ENCODE data around the gene EHF.

The EHF gene

DNA sequence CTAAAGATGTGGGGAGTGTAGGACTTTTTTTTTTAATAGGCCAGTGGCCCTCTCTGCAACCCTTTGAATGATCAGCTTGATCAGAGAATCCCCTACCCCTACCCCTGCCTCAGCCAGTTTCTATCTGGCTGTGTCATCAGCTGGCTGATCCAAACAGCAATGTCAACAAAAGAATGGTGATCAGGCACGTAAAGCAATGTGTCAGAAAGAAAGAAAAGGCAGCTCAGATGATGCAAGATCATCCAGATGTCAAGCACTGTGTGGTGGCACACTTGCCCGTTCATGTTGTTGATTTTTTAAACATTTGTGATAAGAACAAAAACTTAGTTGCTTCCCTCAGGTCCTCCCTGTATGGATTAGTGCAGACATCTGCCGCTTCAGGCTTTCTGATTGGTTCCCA lies 26.3 kb upstream of the EHF start:
- H3K27ac Mint-ChIP-seq: no peak overlapping the region
- DNase-seq: no peak
- peaks cover 10% of the 10 kb centered on the region for H3K4me1 Mint-ChIP-seq (ENCODE audit: low read depth)
- H3K36me3 Mint-ChIP-seq (ENCODE audit: low read depth): no peaks in the 10 kb centered on the region
- no peak overlapping the region for H3K4me3 Mint-ChIP-seq
- no peaks in the 10 kb centered on the region for H3K9me3 Mint-ChIP-seq
- peaks cover 58% of the 10 kb centered on the region for H3K27me3 Mint-ChIP-seq

DNA sequence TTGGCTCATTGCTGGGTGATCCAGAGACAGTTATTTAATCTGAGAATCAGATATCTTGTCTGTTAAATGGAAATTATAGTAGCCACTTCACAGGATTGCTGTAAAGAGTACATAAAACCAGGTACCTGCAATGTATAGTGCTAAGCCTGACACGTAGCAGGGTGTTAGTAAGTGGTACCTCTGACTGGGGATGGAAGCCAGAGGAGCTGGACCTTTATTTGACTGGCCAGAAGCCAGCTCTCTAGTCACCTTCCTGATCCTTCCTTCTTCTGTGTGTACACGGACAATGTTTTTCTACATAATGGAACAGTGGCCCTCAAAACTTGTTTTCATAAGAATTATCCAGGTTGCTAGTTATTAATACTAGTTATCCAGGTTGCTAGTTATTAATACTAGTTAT lies 25.5 kb upstream of the EHF start:
- peaks cover 51% of the 10 kb centered on the region for H3K27me3 Mint-ChIP-seq
- H3K4me1 Mint-ChIP-seq (ENCODE audit: low read depth): peaks cover 18% of the 10 kb centered on the region
- H3K27ac Mint-ChIP-seq: no peak overlapping the region
- no peaks in the 10 kb centered on the region for H3K9me3 Mint-ChIP-seq
- H3K4me3 Mint-ChIP-seq: no peak overlapping the region
- H3K36me3 Mint-ChIP-seq (ENCODE audit: low read depth): no peaks in the 10 kb centered on the region
- no peak for DNase-seq

- Mint-ChIP-seq H3K4me3 (no peak overlapping the region), H3K4me1 (ENCODE audit: low read depth) (peaks cover 22% of the 10 kb centered on the region), H3K27me3 (peaks cover 45% of the 10 kb centered on the region), H3K27ac (no peak overlapping the region), H3K36me3 (ENCODE audit: low read depth) (no peaks in the 10 kb centered on the region), H3K9me3 (no peaks in the 10 kb centered on the region)
- DNase-seq: no peak
Observed at GRCh38 chr11:34595960-34596644, 24.8 kb upstream of the EHF start.

- Mint-ChIP-seq H3K4me3 (no peak overlapping the region), H3K4me1 (ENCODE audit: low read depth) (peaks cover 22% of the 10 kb centered on the region)
- DNase-seq: no peak
Observed at GRCh38 chr11:34599406-34599945, 21.4 kb upstream of the EHF start.

DNA sequence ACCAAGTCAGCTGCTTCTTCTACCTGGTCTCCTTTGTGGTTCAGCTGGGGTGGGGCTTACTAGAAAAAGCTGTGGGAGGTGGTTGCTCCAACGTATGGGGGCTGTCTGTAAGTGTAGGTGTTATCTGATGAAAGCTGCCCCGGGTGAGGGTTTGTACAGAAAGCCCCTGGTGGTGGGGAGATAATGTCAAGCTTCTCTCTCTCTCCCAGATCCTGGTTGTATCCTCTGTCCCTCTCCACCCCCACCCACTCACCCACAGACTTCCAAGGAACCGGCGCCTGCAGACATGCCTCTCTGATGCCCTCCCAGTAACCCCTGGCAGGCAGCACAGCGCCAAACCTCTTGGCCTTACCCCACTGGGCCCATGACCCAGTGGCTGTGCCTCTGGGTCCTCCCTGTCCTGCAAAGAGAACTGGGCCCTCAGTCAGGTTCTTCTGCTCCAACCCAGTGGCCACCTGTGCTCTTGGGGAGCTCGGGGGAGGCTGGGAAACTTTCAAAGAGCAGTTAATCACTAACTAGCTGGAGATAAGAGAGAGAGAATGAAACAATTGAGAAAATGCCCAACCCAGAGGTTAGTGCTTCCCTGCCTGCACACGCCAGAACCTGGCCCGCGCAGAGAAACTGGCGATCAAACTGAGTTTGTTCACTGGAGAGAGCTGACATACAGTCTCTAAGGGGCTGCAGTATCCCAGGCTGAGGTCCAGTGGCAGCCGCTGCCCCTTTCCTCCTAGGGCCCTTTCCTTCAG lies 20.4 kb upstream of the EHF start:
- Mint-ChIP-seq H3K4me1 (ENCODE audit: low read depth) (peaks cover 22% of the 10 kb centered on the region), H3K36me3 (ENCODE audit: low read depth) (no peaks in the 10 kb centered on the region), H3K4me3 (no peak overlapping the region), H3K27me3 (peaks cover 22% of the 10 kb centered on the region), H3K27ac (peak overlapping the region; percentile 66), H3K9me3 (no peaks in the 10 kb centered on the region)
- no peak for DNase-seq

More at GRCh38 chr11:34599406-34599945, 21.4 kb upstream of the EHF start:
- H3K27me3 Mint-ChIP-seq: peaks cover 25% of the 10 kb centered on the region
- peak overlapping the region; percentile 66 for H3K27ac Mint-ChIP-seq
- H3K36me3 Mint-ChIP-seq (ENCODE audit: low read depth): no peaks in the 10 kb centered on the region
- H3K9me3 Mint-ChIP-seq: no peaks in the 10 kb centered on the region

DNA sequence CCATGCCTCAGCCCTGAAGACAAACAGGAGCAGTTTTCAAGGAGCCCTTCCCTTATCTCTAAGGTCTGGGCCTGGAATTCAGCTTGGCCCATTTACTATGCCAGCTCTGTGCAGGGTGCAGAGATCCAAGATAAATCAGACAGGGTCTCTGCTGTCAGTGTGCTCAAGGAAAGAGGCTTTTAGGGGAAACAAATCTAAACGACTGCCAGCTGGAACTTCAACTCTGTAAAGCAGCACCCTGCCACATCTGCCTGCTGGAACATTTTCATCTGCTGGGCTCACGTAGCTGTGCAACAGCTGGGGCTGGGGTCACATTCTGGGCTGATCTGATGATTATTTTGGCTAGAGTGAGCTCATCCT lies 19.8 kb upstream of the EHF start:
- Mint-ChIP-seq H3K27me3 (peaks cover 20% of the 10 kb centered on the region), H3K4me3 (no peak overlapping the region), H3K36me3 (ENCODE audit: low read depth) (no peaks in the 10 kb centered on the region), H3K9me3 (no peaks in the 10 kb centered on the region), H3K4me1 (ENCODE audit: low read depth) (peaks cover 22% of the 10 kb centered on the region), H3K27ac (no peak overlapping the region)
- no peak for DNase-seq

DNA sequence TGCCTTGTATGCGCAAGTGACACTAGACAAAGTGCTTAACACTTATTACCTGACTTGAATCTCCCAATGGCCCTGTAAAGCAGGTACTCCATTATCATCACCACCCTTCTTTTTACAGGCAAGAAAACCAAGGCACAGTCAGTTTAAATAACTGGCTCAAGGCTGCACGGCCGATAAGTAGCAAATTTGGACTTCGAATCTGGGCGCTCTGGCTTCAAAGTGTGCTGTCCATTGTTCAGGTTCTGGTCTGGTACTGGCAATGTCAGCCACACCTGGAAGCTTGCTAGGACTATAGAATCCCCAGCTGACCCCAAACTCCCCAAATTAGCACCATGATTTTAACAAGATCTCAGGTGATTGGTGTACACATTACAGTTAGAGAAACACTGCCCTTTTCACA lies 19.3 kb upstream of the EHF start:
- no peak for DNase-seq
- Mint-ChIP-seq H3K4me3 (no peak overlapping the region), H3K36me3 (ENCODE audit: low read depth) (no peaks in the 10 kb centered on the region), H3K27ac (no peak overlapping the region), H3K4me1 (ENCODE audit: low read depth) (peaks cover 22% of the 10 kb centered on the region), H3K9me3 (no peaks in the 10 kb centered on the region), H3K27me3 (peaks cover 18% of the 10 kb centered on the region)

DNA sequence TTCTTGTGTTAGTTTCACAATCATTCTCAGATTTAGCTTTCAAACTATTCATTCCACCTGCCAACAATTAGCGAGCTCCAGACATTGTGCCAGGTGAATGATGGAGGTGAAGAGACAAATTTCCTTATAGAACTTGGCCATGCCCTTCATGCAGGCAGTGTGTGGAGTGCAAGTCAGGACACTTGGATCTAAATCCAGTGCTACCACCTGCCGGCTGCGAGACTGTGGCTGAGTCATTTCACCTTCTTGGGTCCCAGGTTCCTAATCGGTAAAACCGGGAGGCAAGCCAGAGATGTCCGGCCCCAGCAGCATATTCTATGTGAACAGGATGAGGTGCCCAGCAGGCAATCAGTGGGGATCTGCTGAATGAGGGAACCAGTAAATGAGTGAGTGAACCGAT lies 18.6 kb upstream of the EHF start:
- Mint-ChIP-seq H3K27me3 (peaks cover 18% of the 10 kb centered on the region), H3K4me3 (no peak overlapping the region), H3K4me1 (ENCODE audit: low read depth) (peaks cover 22% of the 10 kb centered on the region), H3K9me3 (no peaks in the 10 kb centered on the region), H3K27ac (no peak overlapping the region), H3K36me3 (ENCODE audit: low read depth) (no peaks in the 10 kb centered on the region)
- no peak for DNase-seq

DNA sequence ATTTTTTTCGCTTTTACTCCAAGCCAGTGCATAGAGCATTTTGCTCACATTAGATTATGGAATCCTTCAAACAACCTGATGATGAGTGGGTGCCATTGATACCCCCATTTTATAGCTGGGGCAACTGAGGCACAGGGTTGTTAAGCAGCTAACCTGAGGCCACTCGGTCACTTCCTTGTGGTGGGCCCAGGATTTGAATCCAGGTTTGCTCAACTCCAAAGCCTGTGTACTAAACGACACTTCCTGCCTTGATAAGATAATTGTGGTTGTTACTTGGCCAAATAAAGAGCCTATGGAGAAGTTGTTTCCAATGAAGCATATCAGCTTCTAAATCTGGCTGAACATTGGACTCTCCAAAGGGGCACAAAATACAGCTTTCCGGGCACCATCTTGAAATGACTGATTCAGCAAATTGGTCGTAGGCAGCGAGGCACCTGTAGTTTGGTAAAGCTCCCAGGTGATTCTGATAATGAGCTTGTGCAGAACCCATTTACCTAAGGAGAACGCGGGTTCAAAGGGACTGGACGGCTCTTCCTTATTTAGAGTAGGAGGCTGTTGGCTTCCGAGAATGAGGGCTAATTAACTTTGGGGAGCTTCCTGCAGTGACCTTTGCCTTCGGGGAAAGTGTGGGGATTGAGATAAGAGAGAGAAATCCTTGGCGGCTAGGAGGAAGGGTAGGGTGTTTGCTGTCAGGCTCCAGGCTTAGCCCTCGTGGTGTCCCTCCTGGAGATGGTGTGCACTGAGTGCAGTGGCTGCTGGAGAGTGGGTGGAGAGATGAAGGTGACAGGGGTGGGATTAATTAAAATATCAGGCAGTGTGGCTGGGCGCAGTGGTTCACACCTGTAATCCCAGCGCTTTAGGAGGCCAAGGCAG lies 17.5 kb upstream of the EHF start:
- peaks cover 20% of the 10 kb centered on the region for H3K4me1 Mint-ChIP-seq (ENCODE audit: low read depth)
- H3K9me3 Mint-ChIP-seq: no peaks in the 10 kb centered on the region
- no peaks in the 10 kb centered on the region for H3K36me3 Mint-ChIP-seq (ENCODE audit: low read depth)
- no peak for DNase-seq
- H3K4me3 Mint-ChIP-seq: no peak overlapping the region
- H3K27me3 Mint-ChIP-seq: peaks cover 21% of the 10 kb centered on the region
- no peak overlapping the region for H3K27ac Mint-ChIP-seq

DNA sequence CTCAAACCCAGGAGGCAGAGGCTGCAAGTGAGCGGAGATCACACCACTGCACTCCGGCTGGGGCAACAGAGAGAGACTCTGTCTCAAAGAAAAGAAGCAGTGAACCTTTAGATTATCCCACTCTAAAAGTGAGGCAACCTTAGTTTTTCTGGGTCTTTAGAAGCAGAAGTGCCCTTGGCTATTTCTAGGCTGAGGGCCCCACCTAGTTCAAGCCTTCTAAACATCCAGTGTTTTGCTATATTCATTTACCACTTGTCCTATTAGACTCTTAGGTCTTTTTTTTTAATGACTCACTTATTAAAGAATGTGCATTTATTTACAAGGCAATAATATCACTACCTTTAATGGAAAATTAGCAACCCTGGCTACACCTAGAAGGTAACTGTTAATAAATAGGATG lies 16.7 kb upstream of the EHF start:
- Mint-ChIP-seq H3K27me3 (peaks cover 24% of the 10 kb centered on the region), H3K4me1 (ENCODE audit: low read depth) (peaks cover 17% of the 10 kb centered on the region), H3K27ac (no peak overlapping the region), H3K9me3 (no peaks in the 10 kb centered on the region), H3K36me3 (ENCODE audit: low read depth) (no peaks in the 10 kb centered on the region), H3K4me3 (no peak overlapping the region)
- DNase-seq: no peak

GRCh38 chr11:34604911-34605310 lies 16.0 kb upstream of the EHF start:
- Mint-ChIP-seq H3K27ac (no peak overlapping the region), H3K9me3 (no peaks in the 10 kb centered on the region), H3K27me3 (peaks cover 26% of the 10 kb centered on the region), H3K4me1 (ENCODE audit: low read depth) (peaks cover 9% of the 10 kb centered on the region), H3K36me3 (ENCODE audit: low read depth) (no peaks in the 10 kb centered on the region), H3K4me3 (no peak overlapping the region)
- no peak for DNase-seq

- DNase-seq: no peak
- peaks cover 1% of the 10 kb centered on the region for H3K4me1 Mint-ChIP-seq (ENCODE audit: low read depth)
- no peaks in the 10 kb centered on the region for H3K36me3 Mint-ChIP-seq (ENCODE audit: low read depth)
- H3K27ac Mint-ChIP-seq: no peak overlapping the region
- peaks cover 30% of the 10 kb centered on the region for H3K27me3 Mint-ChIP-seq
- H3K4me3 Mint-ChIP-seq: no peak overlapping the region
- H3K9me3 Mint-ChIP-seq: no peaks in the 10 kb centered on the region
Observed at GRCh38 chr11:34605481-34606325, 15.2 kb upstream of the EHF start.

DNA sequence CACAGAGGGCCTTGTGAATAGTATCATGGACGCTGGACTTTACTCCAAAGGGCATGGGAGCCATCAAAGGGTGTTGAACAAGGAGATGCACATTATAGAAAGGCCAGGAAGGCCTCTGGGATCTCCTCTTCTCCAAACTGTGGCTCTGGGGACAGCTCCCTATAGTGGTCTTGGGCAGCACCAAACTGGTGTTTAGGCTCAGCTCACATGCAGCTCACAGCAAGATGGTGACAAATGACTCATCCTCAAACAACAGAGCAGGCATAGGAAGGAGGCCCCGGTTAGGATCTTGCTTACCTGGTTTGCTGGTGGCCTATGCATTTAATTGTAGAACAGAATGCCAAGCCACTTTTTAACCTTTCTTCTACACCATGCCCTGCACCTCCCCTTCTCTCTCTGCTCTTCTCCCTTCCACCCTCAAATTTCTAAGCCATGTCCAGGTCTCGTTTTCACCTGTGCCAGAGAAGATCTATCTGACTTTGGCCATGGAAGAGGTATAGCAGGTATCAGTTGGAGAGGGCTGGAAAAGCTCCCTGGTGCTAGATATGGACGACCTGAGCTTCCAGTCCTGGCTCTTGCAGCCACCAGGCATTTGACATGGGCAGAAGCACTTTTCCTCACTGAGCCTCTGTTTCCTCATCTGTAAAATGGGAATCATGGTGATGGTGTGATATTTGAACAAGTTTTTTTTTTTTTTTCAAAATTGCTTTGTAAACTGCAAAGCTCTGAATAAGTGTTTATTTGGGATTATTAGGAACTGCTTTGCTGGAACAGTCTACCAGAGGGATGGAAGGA lies 14.4 kb upstream of the EHF start:
- Mint-ChIP-seq H3K27me3 (peaks cover 38% of the 10 kb centered on the region), H3K4me1 (ENCODE audit: low read depth) (no peaks in the 10 kb centered on the region), H3K27ac (no peak overlapping the region), H3K36me3 (ENCODE audit: low read depth) (no peaks in the 10 kb centered on the region), H3K4me3 (no peak overlapping the region), H3K9me3 (no peaks in the 10 kb centered on the region)
- DNase-seq: no peak
